Activated T-cell treated with anti-CD3 and anti-CD28 coated beads, Interleukin-2, amount 50 U/mL, for 24 hours (primary cell): ENCODE results near the gene TAB2.
"Not testable (repeated sequence)": the region's sequence is repeated elsewhere in the genome, so short reads cannot be mapped to it uniquely, and the experiment has no call there.

Source experiments
- DNase-seq: peaks from one replicate; pipeline ENCODE4 v3.0.0-alpha.2; 2020
- H3K27ac Mint-ChIP-seq: 2 replicates; pipeline ENCODE4 v1.8.0; 2020; ENCODE audit warnings: mild to moderate bottlenecking, mixed read lengths
- H3K27me3 Mint-ChIP-seq: 2 replicates; pipeline ENCODE4 v1.8.0; 2020; ENCODE audit warnings: mixed read lengths
- H3K36me3 Mint-ChIP-seq: 2 replicates; pipeline ENCODE4 v1.8.0; 2020; ENCODE audit warnings: low read depth, mixed read lengths
- H3K4me1 Mint-ChIP-seq: 2 replicates; pipeline ENCODE4 v1.8.0; 2020; ENCODE audit warnings: low read depth, mixed read lengths
- H3K4me3 Mint-ChIP-seq: 2 replicates; pipeline ENCODE4 v1.8.0; 2020; ENCODE audit warnings: mild to moderate bottlenecking, moderate library complexity, mixed read lengths
- H3K9me3 Mint-ChIP-seq: 2 replicates; pipeline ENCODE4 v1.8.0; 2020; ENCODE audit warnings: mixed read lengths

Gene TAB2

GRCh38 chr6:149435919-149436586 lies 118.5 kb downstream of the TAB2 start:
- Mint-ChIP-seq H3K4me1 (peaks cover 21% of the 10 kb centered on the region), H3K4me3 (no peak overlapping the region), H3K27me3 (no peaks in the 10 kb centered on the region), H3K27ac (peak overlapping the region; percentile 14), H3K9me3 (no peaks in the 10 kb centered on the region), H3K36me3 (no peaks in the 10 kb centered on the region)
- DNase-seq: no peak

GRCh38 chr6:149436647-149437046 lies 119.1 kb downstream of the TAB2 start:
- Mint-ChIP-seq H3K4me1 (peaks cover 21% of the 10 kb centered on the region), H3K4me3 (no peak overlapping the region), H3K9me3 (no peaks in the 10 kb centered on the region), H3K27me3 (no peaks in the 10 kb centered on the region), H3K27ac (peak overlapping the region; percentile 14), H3K36me3 (no peaks in the 10 kb centered on the region)
- no peak for DNase-seq

GRCh38 chr6:149437212-149437611 lies 119.7 kb downstream of the TAB2 start:
- H3K9me3 Mint-ChIP-seq: no peaks in the 10 kb centered on the region
- no peak overlapping the region for H3K4me3 Mint-ChIP-seq
- H3K4me1 Mint-ChIP-seq: peaks cover 16% of the 10 kb centered on the region
- peak overlapping the region; percentile 14 for H3K27ac Mint-ChIP-seq
- no peaks in the 10 kb centered on the region for H3K36me3 Mint-ChIP-seq
- no peak for DNase-seq
- H3K27me3 Mint-ChIP-seq: no peaks in the 10 kb centered on the region

GRCh38 chr6:149438855-149439254 lies 121.3 kb downstream of the TAB2 start:
- H3K4me3 Mint-ChIP-seq: no peak overlapping the region
- H3K9me3 Mint-ChIP-seq: no peaks in the 10 kb centered on the region
- H3K36me3 Mint-ChIP-seq: no peaks in the 10 kb centered on the region
- H3K27me3 Mint-ChIP-seq: no peaks in the 10 kb centered on the region
- peaks cover 18% of the 10 kb centered on the region for H3K4me1 Mint-ChIP-seq
- peak overlapping the region; percentile 4 for H3K27ac Mint-ChIP-seq
- no peak for DNase-seq

- H3K36me3 Mint-ChIP-seq: no peaks in the 10 kb centered on the region
- DNase-seq: no peak
- H3K4me1 Mint-ChIP-seq: peaks cover 20% of the 10 kb centered on the region
- H3K27ac Mint-ChIP-seq: peak overlapping the region; percentile 35
- no peaks in the 10 kb centered on the region for H3K27me3 Mint-ChIP-seq
- H3K4me3 Mint-ChIP-seq: no peak overlapping the region
- peaks cover 3% of the 10 kb centered on the region for H3K9me3 Mint-ChIP-seq
These were observed 122.1 kb downstream of the TAB2 start for GRCh38 chr6:149439626-149440025.

GRCh38 chr6:149440735-149441671 lies 123.5 kb downstream of the TAB2 start:
- Mint-ChIP-seq H3K27me3 (no peaks in the 10 kb centered on the region), H3K9me3 (peaks cover 4% of the 10 kb centered on the region), H3K27ac (no peak overlapping the region), H3K4me1 (peaks cover 27% of the 10 kb centered on the region), H3K36me3 (no peaks in the 10 kb centered on the region), H3K4me3 (no peak overlapping the region)
- no peak for DNase-seq

GRCh38 chr6:149441740-149442139 lies 124.2 kb downstream of the TAB2 start:
- Mint-ChIP-seq H3K4me1 (peaks cover 31% of the 10 kb centered on the region), H3K9me3 (peaks cover 4% of the 10 kb centered on the region), H3K36me3 (no peaks in the 10 kb centered on the region), H3K4me3 (no peak overlapping the region), H3K27me3 (no peaks in the 10 kb centered on the region), H3K27ac (no peak overlapping the region)
- no peak for DNase-seq

GRCh38 chr6:149443411-149444181 lies 126.1 kb downstream of the TAB2 start:
- peak overlapping the region; percentile 59 for H3K27ac Mint-ChIP-seq
- DNase-seq: peak; percentile 24
- H3K4me3 Mint-ChIP-seq: no peak overlapping the region
- H3K36me3 Mint-ChIP-seq: peaks cover 7% of the 10 kb centered on the region
- peaks cover 23% of the 10 kb centered on the region for H3K4me1 Mint-ChIP-seq
- H3K27me3 Mint-ChIP-seq: no peaks in the 10 kb centered on the region
- peaks cover 4% of the 10 kb centered on the region for H3K9me3 Mint-ChIP-seq

GRCh38 chr6:149444360-149445094 lies 127.0 kb downstream of the TAB2 start:
- peaks cover 14% of the 10 kb centered on the region for H3K36me3 Mint-ChIP-seq
- DNase-seq, H3K4me3 Mint-ChIP-seq, H3K9me3 Mint-ChIP-seq, H3K27me3 Mint-ChIP-seq: not testable (repeated sequence)
- peak overlapping the region; percentile 74 for H3K27ac Mint-ChIP-seq
- peaks cover 15% of the 10 kb centered on the region for H3K4me1 Mint-ChIP-seq

- Mint-ChIP-seq H3K4me1 (peaks cover 15% of the 10 kb centered on the region), H3K27me3 (no peaks in the 10 kb centered on the region), H3K9me3 (peaks cover 4% of the 10 kb centered on the region), H3K27ac (peak overlapping the region; percentile 74), H3K36me3 (peaks cover 20% of the 10 kb centered on the region), H3K4me3 (no peak overlapping the region)
- DNase-seq: no peak
These were observed 127.6 kb downstream of the TAB2 start for GRCh38 chr6:149445095-149445466.

- no peak for DNase-seq
- H3K27ac Mint-ChIP-seq: no peak overlapping the region
- peaks cover 24% of the 10 kb centered on the region for H3K36me3 Mint-ChIP-seq
- no peaks in the 10 kb centered on the region for H3K27me3 Mint-ChIP-seq
- H3K9me3 Mint-ChIP-seq: peaks cover 4% of the 10 kb centered on the region
- H3K4me3 Mint-ChIP-seq: no peak overlapping the region
- H3K4me1 Mint-ChIP-seq: peaks cover 15% of the 10 kb centered on the region
These were observed 128.1 kb downstream of the TAB2 start for GRCh38 chr6:149445573-149445972.

GRCh38 chr6:149446791-149447376 lies 129.4 kb downstream of the TAB2 start:
- Mint-ChIP-seq H3K27me3 (no peaks in the 10 kb centered on the region), H3K4me1 (peaks cover 15% of the 10 kb centered on the region), H3K9me3 (peaks cover 4% of the 10 kb centered on the region), H3K27ac (no peak overlapping the region), H3K36me3 (peaks cover 30% of the 10 kb centered on the region), H3K4me3 (no peak overlapping the region)
- DNase-seq: no peak

- Mint-ChIP-seq H3K4me3 (no peak overlapping the region), H3K36me3 (peaks cover 51% of the 10 kb centered on the region), H3K4me1 (peaks cover 13% of the 10 kb centered on the region), H3K27ac (peak overlapping the region; percentile 44), H3K27me3 (no peaks in the 10 kb centered on the region), H3K9me3 (peaks cover 4% of the 10 kb centered on the region)
- no peak for DNase-seq
These were observed 131.4 kb downstream of the TAB2 start for GRCh38 chr6:149448821-149449453.
